Spleen (tissue), 7 donors: ENCODE data around the gene ARHGEF28.

Experiments used
- CTCF ChIP-seq, 11 experiments: fragments of 200-600 bp in 7 of 11; fragments of 450-650 bp in 4 of 11; sonication (generic) in 4 of 11; IDR thresholded peaks in 8 of 11; conservative IDR thresholded peaks in 3 of 11; 1 replicate in 7 of 11; 2 replicates in 4 of 11; pipeline versions ENCODE4 v1.4.0 to v1.8.0; 2016 to 2021; ENCODE audit warnings: antibody characterized with exemption in 11 of 11, inconsistent platforms in 4 of 11, mild to moderate bottlenecking in 1 of 11
- POLR2A ChIP-seq, 3 donors: fragments of 450-650 bp; IDR thresholded peaks; one replicate each; pipeline ENCODE4 v1.5.1; 2017; ENCODE audit warnings: antibody characterized with exemption in 3 of 3, mild to moderate bottlenecking in 1 of 3
- POLR2AphosphoS5 ChIP-seq, 3 donors: sonication (generic); formaldehyde crosslinking; IDR thresholded peaks; one replicate each; pipeline ENCODE4 v1.5.1; 2017; ENCODE audit warnings: antibody characterized with exemption in 3 of 3
- donor health status: DM: no; HTN: no; CAD: no; lungs with moderate emphysema.
- donor health status: DM: no; HTN: no; CAD: no.
- donor health status: DM: no; HTN: no; CAD: no.

GRCh38 chr5:73664796-73665195 lies 38.8 kb downstream of the ARHGEF28 start:
- TF ChIP-seq CTCF (IDR thresholded peaks at IDR 0.05 in 8 of 11, conservative IDR thresholded peaks at IDR 0.05 in 3 of 11) (no peak), POLR2AphosphoS5 (IDR thresholded peaks at IDR 0.05) (no peak), POLR2A (IDR thresholded peaks at IDR 0.05) (no peak)
